Thoracic aorta (tissue), 2 donors: Measurements from ENCODE around the gene CNFN. TPM values are rescaled to one million over a fixed set of nuclear protein-coding genes. Genes with fewer than 3 reads are reported as not detected.
"Not testable (repeated sequence)": the region's sequence is repeated elsewhere in the genome, so short reads cannot be mapped to it uniquely, and the experiment has no call there.

Source experiments
- ATAC-seq: fragments of 150-250 bp; one replicate; pipeline ENCODE4 v1.8.0; 2017; ENCODE audit warnings: low read depth; ENCODE audit not compliant: insufficient number of reproducible peaks, low FRiP score
- DNase-seq: peaks from one replicate; pipeline ENCODE4 v3.0.0-alpha.2; 2020; ENCODE audit warnings: low spot score
- H3K27ac ChIP-seq, 2 donors: fragments of 200-600 bp; sonication (generic); 1 replicate in 1 of 2; 2 replicates in 1 of 2; pipeline ENCODE4 v1.5.1; 2016; ENCODE audit warnings: mild to moderate bottlenecking in 2 of 2, moderate library complexity in 2 of 2
- H3K27me3 ChIP-seq: fragments of 200-600 bp; sonication (generic); replicated peaks from 2 replicates; pipeline ENCODE4 v1.6.0; 2016; ENCODE audit warnings: mild to moderate bottlenecking; ENCODE audit not compliant: insufficient read depth
- H3K36me3 ChIP-seq: fragments of 200-600 bp; sonication (generic); one replicate; pipeline ENCODE4 v1.5.1; 2016
- H3K4me1 ChIP-seq, 2 donors: fragments of 200-600 bp; sonication (generic); 1 replicate in 1 of 2; 2 replicates in 1 of 2; pipeline versions ENCODE4 v1.5.1 to v1.6.0; 2016; ENCODE audit warnings: low read depth in 2 of 2, mild to moderate bottlenecking in 1 of 2; ENCODE audit not compliant: control insufficient read depth in 1 of 2
- H3K4me3 ChIP-seq: fragments of 200-600 bp; sonication (generic); 2 replicates; pipeline ENCODE4 v1.5.1; 2016; ENCODE audit warnings: mild to moderate bottlenecking
- H3K9me3 ChIP-seq: fragments of 200-600 bp; sonication (generic); 2 replicates; pipeline ENCODE4 v1.5.1; 2016
- total RNA-seq, 2 donors: library from RNA; depleted of rRNA; stranded (reverse); fragments of >200 nt; gene quantifications; one replicate each; pipeline versions ENCODE4 v1.1.0 to v1.2.3, GENCODE V29; 2016
- TF ChIP-seq, protein P1 (sequence below): fragments of 200-600 bp; sonication (generic); IDR thresholded peaks from one replicate; pipeline ENCODE4 v1.5.1; 2019; ENCODE audit warnings: antibody characterized with exemption

CNFN gene
- total RNA-seq, 2 donors from 2014 or later, result not detected

DNA sequence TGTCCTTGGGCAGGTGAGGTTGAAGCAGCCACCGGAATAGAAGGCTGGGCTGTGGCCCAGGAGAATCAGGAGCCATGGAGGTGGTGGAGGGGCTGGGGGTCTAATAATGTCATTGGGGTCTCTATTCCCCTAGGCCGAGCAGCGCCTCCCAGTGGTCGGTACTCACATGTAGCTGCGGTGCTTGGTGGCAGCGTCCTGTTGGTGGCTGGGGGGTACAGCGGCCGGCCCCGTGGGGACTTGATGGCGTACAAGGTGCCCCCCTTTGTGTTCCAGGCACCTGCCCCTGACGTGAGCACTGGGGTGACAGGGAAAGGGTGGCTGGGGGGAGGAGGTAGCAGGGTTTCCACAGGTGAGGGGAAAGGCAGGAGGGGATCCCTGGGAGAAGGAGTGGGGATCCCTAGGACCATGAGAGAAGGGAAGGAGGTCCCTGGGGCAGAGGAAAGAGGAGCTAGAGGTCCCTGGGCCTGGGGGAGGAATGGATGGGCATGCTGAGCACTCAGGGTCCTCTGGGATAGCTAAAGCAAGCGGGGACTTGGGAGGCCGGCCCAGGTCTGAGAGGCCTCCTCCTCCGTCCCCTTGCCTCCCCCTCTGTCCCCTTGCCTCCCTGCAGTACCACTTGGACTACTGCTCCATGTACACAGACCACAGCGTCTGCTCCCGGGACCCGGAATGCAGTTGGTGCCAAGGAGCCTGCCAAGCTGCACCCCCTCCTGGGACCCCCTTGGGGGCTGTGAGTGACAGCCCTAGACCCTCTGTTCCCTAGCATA lies 46.6 kb downstream of the CNFN start:
- ATAC-seq (no peak), DNase-seq (no peak)
- Histone ChIP-seq H3K4me1 (no peaks in the 10 kb centered on the region), H3K9me3 (no peaks in the 10 kb centered on the region), H3K36me3 (peaks cover 10% of the 10 kb centered on the region), H3K4me3 (no peak overlapping the region), H3K27me3 (no peaks in the 10 kb centered on the region), H3K27ac (no peak overlapping the region)
- TF ChIP-seq, protein P1, sequence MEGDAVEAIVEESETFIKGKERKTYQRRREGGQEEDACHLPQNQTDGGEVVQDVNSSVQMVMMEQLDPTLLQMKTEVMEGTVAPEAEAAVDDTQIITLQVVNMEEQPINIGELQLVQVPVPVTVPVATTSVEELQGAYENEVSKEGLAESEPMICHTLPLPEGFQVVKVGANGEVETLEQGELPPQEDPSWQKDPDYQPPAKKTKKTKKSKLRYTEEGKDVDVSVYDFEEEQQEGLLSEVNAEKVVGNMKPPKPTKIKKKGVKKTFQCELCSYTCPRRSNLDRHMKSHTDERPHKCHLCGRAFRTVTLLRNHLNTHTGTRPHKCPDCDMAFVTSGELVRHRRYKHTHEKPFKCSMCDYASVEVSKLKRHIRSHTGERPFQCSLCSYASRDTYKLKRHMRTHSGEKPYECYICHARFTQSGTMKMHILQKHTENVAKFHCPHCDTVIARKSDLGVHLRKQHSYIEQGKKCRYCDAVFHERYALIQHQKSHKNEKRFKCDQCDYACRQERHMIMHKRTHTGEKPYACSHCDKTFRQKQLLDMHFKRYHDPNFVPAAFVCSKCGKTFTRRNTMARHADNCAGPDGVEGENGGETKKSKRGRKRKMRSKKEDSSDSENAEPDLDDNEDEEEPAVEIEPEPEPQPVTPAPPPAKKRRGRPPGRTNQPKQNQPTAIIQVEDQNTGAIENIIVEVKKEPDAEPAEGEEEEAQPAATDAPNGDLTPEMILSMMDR, result no peak

DNA sequence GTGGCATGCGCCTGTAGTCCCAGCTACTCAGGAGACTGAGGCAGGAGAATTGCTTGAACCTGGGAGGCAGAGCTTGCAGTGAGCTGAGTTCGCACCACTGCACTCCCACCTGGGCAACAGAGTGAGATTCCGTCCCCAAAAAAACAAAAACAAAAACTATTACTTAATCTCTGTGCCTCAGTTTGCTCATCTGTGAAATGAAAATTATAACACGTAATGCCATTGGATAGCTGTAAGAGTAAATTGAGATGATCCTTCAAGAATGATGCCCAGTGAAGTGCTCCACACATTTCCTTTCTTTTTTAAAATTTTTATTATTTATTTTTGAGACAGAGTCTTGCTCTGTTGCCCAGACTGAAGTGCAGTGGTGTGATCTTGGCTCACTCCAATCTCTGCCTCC lies 50.2 kb downstream of the CNFN start:
- not testable (repeated sequence) for ATAC-seq, H3K4me1 ChIP-seq, H3K4me3 ChIP-seq, H3K9me3 ChIP-seq, H3K27ac ChIP-seq, DNase-seq, H3K27me3 ChIP-seq
- peaks cover 23% of the 10 kb centered on the region for H3K36me3 ChIP-seq

DNA sequence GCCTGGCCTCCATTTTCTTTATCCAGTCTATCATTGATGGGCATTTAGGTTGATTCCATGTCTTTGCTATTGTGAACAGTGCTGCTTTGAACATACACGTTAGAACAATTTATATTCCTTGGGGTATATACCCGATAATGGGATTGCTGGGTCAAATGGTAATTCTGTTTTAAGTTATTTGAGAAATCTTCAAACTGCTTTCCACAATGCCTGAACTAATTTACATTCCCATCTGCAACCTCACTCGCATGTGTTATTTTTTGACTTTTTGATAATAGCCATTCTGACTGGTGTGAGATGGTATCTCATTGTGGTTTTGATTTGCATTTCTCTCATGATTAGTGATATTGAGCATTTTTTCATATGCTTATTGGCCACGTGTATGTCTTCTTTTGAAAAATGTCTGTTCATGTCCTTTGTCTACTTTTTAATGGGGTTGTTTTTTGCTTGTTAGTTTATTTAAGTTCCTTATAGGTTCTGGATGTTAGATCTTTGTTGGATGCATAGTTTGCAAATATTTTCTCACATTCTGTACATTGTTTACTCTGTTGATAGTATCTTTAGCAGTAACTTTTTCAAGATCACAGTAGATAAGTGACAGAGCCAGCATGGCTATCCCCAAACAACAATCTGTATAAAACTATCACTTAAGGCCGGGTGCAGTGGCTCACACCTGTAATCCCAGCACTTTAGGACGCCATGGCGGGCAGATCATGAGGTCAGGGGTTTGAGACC lies 50.8 kb downstream of the CNFN start:
- not testable (repeated sequence) for H3K27me3 ChIP-seq, H3K4me1 ChIP-seq, H3K4me3 ChIP-seq, ATAC-seq, H3K9me3 ChIP-seq, H3K27ac ChIP-seq, DNase-seq
- H3K36me3 ChIP-seq, result peaks cover 20% of the 10 kb centered on the region

Other genes starting within 250 kb of the CNFN start
- gene DEDD2, start 172.6 kb downstream of the CNFN start, total RNA-seq, result 10 to 100 TPM; 21.7 to 33.2 TPM
- gene ZNF526, start 170.0 kb downstream of the CNFN start, total RNA-seq, result 10 to 100 TPM in 1 of 2 donors, 1 to 10 TPM in 1; 7.9 to 10.3 TPM
- gene GSK3A, start 147.7 kb downstream of the CNFN start, total RNA-seq, result 10 to 100 TPM; 23.7 to 26.9 TPM
- 10 to 100 TPM; 46.6 to 49.8 TPM for gene ERF, start 135.2 kb downstream of the CNFN start, total RNA-seq
- gene CIC, start 121.0 kb downstream of the CNFN start, total RNA-seq, result 100 to 1,000 TPM in 1 of 2 donors, 10 to 100 TPM in 1; 57.1 to 112 TPM
- not detected for gene PRR19, start 88.2 kb downstream of the CNFN start, total RNA-seq
- gene PAFAH1B3, start 87.7 kb downstream of the CNFN start, total RNA-seq, result 1 to 10 TPM in 1 of 2 donors, not detected in 1; 1.8 TPM
- not detected for gene TMEM145, start 77.0 kb downstream of the CNFN start, total RNA-seq
- 10 to 100 TPM; 19.5 to 24.4 TPM for gene MEGF8, start 64.7 kb downstream of the CNFN start, total RNA-seq
- 1 to 10 TPM; 4.5 to 7.3 TPM for gene LIPE, start 37.1 kb upstream of the CNFN start, total RNA-seq
- gene CXCL17, start 52.6 kb upstream of the CNFN start, total RNA-seq, result 1 to 10 TPM in 1 of 2 donors, not detected in 1; 1.6 TPM
- 1 to 10 TPM; 2.2 to 4.6 TPM for gene CEACAM1, start 138.2 kb upstream of the CNFN start, total RNA-seq
- gene CEACAM8, start 204.6 kb upstream of the CNFN start, total RNA-seq, result not detected